ENCODE data around the gene SLC7A11. TPM values are rescaled to one million over a fixed set of nuclear protein-coding genes. Genes with fewer than 3 reads are reported as not detected.

SLC7A11 gene
- total RNA-seq, 1 experiment from 2014 or later, result 14.0 TPM

DNA sequence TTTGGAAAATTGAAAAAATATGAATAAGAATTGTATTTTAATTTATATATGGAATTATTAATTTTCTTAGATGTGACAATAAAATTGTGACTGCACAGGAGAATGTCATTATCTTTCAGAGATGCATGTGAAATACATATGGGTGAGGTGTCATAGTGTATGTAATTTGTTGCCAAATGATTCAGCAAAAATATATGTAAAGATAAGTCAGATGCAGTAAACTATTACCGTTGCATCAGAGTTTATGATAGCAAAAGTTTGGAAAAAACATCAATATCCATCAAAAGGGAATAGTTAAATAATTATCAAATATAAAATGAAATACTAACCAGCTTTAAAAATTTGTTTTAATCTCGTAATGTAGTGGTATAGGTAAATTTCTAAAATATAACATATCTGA, 10.4 kb upstream of the SLC7A11 start:
- Histone ChIP-seq H3F3A (ENCODE audit: low read length, unreplicated experiment) (no peaks in the 10 kb centered on the region), H3K9ac (ENCODE audit: low read length) (no peak overlapping the region), H3K9me2 (replicated peaks; ENCODE audit: low read length) (no peaks in the 10 kb centered on the region), H3K36me3 (ENCODE audit: low read depth, low read length) (no peaks in the 10 kb centered on the region), H3K4me2 (ENCODE audit: low read length) (peak overlapping the region; percentile 60), H3K4me1 (ENCODE audit: insufficient read depth, low read length) (peaks cover 8% of the 10 kb centered on the region), H4K20me1 (ENCODE audit: low read length) (no peaks in the 10 kb centered on the region), H3K9me3 (ENCODE audit: low read length) (no peaks in the 10 kb centered on the region), H3K4me3 (ENCODE audit: low read length) (no peak overlapping the region), H3K79me2 (ENCODE audit: low read length) (no peaks in the 10 kb centered on the region), H3K27ac (ENCODE audit: low read length) (no peak overlapping the region), H3K27me3 (ENCODE audit: low read length) (no peaks in the 10 kb centered on the region), H2AFZ (ENCODE audit: low read length) (0 out of 2 replicates have a peak overlapping the region, but pooled peaks have one; percentile 16)
- ATAC-seq, result no peak
- intact Hi-C loops (cut with micrococcal nuclease), result no loop called here
- BruUV-seq (replicated peaks), result no TSS peak
- POLR2A ChIA-PET (ENCODE audit: unreplicated experiment), result no interaction called here
- peak; percentile 38 for DNase-seq
- TF ChIP-seq, protein P1, sequence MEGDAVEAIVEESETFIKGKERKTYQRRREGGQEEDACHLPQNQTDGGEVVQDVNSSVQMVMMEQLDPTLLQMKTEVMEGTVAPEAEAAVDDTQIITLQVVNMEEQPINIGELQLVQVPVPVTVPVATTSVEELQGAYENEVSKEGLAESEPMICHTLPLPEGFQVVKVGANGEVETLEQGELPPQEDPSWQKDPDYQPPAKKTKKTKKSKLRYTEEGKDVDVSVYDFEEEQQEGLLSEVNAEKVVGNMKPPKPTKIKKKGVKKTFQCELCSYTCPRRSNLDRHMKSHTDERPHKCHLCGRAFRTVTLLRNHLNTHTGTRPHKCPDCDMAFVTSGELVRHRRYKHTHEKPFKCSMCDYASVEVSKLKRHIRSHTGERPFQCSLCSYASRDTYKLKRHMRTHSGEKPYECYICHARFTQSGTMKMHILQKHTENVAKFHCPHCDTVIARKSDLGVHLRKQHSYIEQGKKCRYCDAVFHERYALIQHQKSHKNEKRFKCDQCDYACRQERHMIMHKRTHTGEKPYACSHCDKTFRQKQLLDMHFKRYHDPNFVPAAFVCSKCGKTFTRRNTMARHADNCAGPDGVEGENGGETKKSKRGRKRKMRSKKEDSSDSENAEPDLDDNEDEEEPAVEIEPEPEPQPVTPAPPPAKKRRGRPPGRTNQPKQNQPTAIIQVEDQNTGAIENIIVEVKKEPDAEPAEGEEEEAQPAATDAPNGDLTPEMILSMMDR (conservative IDR thresholded peaks at IDR 0.05; ENCODE audit: low read depth, low read length), result no peak
- TF ChIP-seq EZH2phosphoT487 (IDR thresholded peaks at IDR 0.05; ENCODE audit: borderline replicate concordance, low read length) (no peak), EZH2 (IDR thresholded peaks at IDR 0.05; ENCODE audit: low read length, unreplicated experiment) (no peak)
- CTCF ChIA-PET, result no interaction called here

DNA sequence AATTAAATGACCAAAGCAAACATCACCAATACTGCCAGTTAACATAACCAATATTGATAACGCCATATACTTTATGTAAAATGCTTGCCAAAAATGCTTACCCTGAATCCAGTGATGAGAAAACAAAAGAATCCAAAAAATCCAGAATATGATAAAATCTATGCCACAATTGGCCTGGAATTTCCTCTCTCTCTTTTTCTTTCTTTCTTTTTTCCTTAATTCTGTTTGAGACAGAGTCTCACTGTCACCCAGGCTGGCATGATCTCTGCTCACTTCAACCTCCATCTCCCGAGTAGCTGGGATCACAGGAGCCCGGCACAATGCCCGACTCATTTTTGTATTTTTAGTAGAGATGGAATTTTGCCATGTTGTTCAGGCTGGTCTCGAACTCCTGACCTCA, 9.8 kb upstream of the SLC7A11 start:
- POLR2A ChIA-PET (ENCODE audit: unreplicated experiment), result no interaction called here
- Histone ChIP-seq H3K9me3 (ENCODE audit: low read length) (no peaks in the 10 kb centered on the region), H3K4me2 (ENCODE audit: low read length) (no peak overlapping the region), H2AFZ (ENCODE audit: low read length) (no peak overlapping the region), H3K9ac (ENCODE audit: low read length) (no peak overlapping the region), H3K4me3 (ENCODE audit: low read length) (no peak overlapping the region), H3K27ac (ENCODE audit: low read length) (no peak overlapping the region), H3K36me3 (ENCODE audit: low read depth, low read length) (no peaks in the 10 kb centered on the region), H3K4me1 (ENCODE audit: insufficient read depth, low read length) (peaks cover 8% of the 10 kb centered on the region), H4K20me1 (ENCODE audit: low read length) (no peaks in the 10 kb centered on the region), H3F3A (ENCODE audit: low read length, unreplicated experiment) (no peaks in the 10 kb centered on the region), H3K9me2 (replicated peaks; ENCODE audit: low read length) (no peaks in the 10 kb centered on the region), H3K27me3 (ENCODE audit: low read length) (no peaks in the 10 kb centered on the region), H3K79me2 (ENCODE audit: low read length) (no peaks in the 10 kb centered on the region)
- BruUV-seq (replicated peaks), result no TSS peak
- ATAC-seq, result no peak
- DNase-seq, result no peak
- CTCF ChIA-PET, result no interaction called here
- intact Hi-C loops (cut with micrococcal nuclease), result no loop called here
- no peak for TF ChIP-seq EZH2phosphoT487 (IDR thresholded peaks at IDR 0.05; ENCODE audit: borderline replicate concordance, low read length)
- TF ChIP-seq, protein P1 (conservative IDR thresholded peaks at IDR 0.05; ENCODE audit: low read depth, low read length), result no peak
- no peak for TF ChIP-seq EZH2 (IDR thresholded peaks at IDR 0.05; ENCODE audit: low read length, unreplicated experiment)

DNA sequence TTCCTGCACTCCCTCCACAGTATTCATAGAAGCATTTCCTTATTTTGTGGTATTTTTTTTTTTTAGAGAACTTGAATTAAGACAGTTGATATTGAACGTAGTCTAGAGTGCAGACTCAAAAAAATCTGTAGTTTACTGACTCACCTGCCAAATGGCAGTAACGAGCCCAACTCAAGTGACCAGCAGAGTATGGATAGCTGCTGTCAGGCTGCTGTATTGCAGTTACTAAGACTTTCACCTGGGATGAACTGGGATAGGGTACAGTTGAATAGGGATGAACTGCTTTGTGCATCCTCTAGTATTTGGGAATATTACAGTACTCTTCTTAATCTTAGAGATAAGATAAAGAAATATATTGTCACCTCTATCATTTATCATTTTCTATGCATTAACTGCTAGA, 7.0 kb upstream of the SLC7A11 start:
- no peaks in the 10 kb centered on the region for H3F3A ChIP-seq (ENCODE audit: low read length, unreplicated experiment)
- no peak for DNase-seq
- H3K79me2 ChIP-seq (ENCODE audit: low read length), result no peaks in the 10 kb centered on the region
- H3K9me3 ChIP-seq (ENCODE audit: low read length), result no peaks in the 10 kb centered on the region
- no peak overlapping the region for H3K4me3 ChIP-seq (ENCODE audit: low read length)
- H3K27ac ChIP-seq (ENCODE audit: low read length), result no peak overlapping the region
- TF ChIP-seq EZH2 (IDR thresholded peaks at IDR 0.05; ENCODE audit: low read length, unreplicated experiment) (no peak), EZH2phosphoT487 (IDR thresholded peaks at IDR 0.05; ENCODE audit: borderline replicate concordance, low read length) (no peak)
- TF ChIP-seq, protein P1 (conservative IDR thresholded peaks at IDR 0.05; ENCODE audit: low read depth, low read length), result no peak
- POLR2A ChIA-PET (ENCODE audit: unreplicated experiment), result no interaction called here
- H4K20me1 ChIP-seq (ENCODE audit: low read length), result no peaks in the 10 kb centered on the region
- no TSS peak for BruUV-seq (replicated peaks)
- CTCF ChIA-PET, result no interaction called here
- no peaks in the 10 kb centered on the region for H3K36me3 ChIP-seq (ENCODE audit: low read depth, low read length)
- no peak overlapping the region for H3K4me2 ChIP-seq (ENCODE audit: low read length)
- peaks cover 8% of the 10 kb centered on the region for H3K4me1 ChIP-seq (ENCODE audit: insufficient read depth, low read length)
- H3K9me2 ChIP-seq (replicated peaks; ENCODE audit: low read length), result no peaks in the 10 kb centered on the region
- no peaks in the 10 kb centered on the region for H3K27me3 ChIP-seq (ENCODE audit: low read length)
- no peak for ATAC-seq
- no peak overlapping the region for H3K9ac ChIP-seq (ENCODE audit: low read length)
- intact Hi-C loops (cut with micrococcal nuclease), result loop anchor here (10.0 kb wide), 1 partner anchor 156 kb away; no protein-coding TSS in a partner anchor
- no peak overlapping the region for H2AFZ ChIP-seq (ENCODE audit: low read length)

All from PC-3 (cell line).